Gastrocnemius medialis (tissue), 4 donors: ENCODE results near the gene PURA. TPM values are rescaled to one million over a fixed set of nuclear protein-coding genes. Genes with fewer than 3 reads are reported as not detected.

Experiments used
- ATAC-seq, 2 donors: fragments of 150-250 bp; one replicate each; pipeline ENCODE4 v1.9.1; 2016
- DNase-seq, 2 donors: peaks; one replicate each; pipeline ENCODE4 v3.0.0-alpha.2; 2019
- H3K27ac ChIP-seq, 4 donors: fragments of 200-600 bp; sonication (generic); 1 replicate in 1 of 4; 2 replicates in 3 of 4; pipeline ENCODE4 v1.5.1; 2016 to 2018; ENCODE audit warnings: mild to moderate bottlenecking in 2 of 4, moderate library complexity in 1 of 4
- H3K27me3 ChIP-seq, 3 donors: fragments of 200-600 bp; sonication (generic) in 2 of 3; 1 replicate in 1 of 3; 2 replicates in 2 of 3; pipeline versions ENCODE4 v1.5.1 to v1.6.0; 2016 to 2019; ENCODE audit warnings: mild to moderate bottlenecking in 1 of 3, moderate library complexity in 1 of 3
- H3K36me3 ChIP-seq, 2 donors: fragments of 200-600 bp; sonication (generic) in 1 of 2; one replicate each; pipeline ENCODE4 v1.5.1; 2017 to 2018
- H3K4me1 ChIP-seq, 2 donors: fragments of 200-600 bp; sonication (generic) in 1 of 2; one replicate each; pipeline ENCODE4 v1.5.1; 2016 to 2017; ENCODE audit warnings: mild to moderate bottlenecking in 2 of 2
- H3K4me3 ChIP-seq, 4 donors: fragments of 200-600 bp; sonication (generic) in 3 of 4; 1 replicate in 1 of 4; 2 replicates in 3 of 4; pipeline ENCODE4 v1.5.1; 2016 to 2019; ENCODE audit warnings: mild to moderate bottlenecking in 2 of 4
- H3K9me3 ChIP-seq, 3 donors: fragments of 200-600 bp; sonication (generic) in 2 of 3; 1 replicate in 1 of 3; 2 replicates in 2 of 3; pipeline ENCODE4 v1.5.1; 2016 to 2019
- POLR2A ChIP-seq, 2 donors: fragments of 450-650 bp; IDR thresholded peaks; one replicate each; pipeline ENCODE4 v1.6.1; 2017; ENCODE audit warnings: antibody characterized with exemption in 2 of 2, mild to moderate bottlenecking in 2 of 2, moderate library complexity in 2 of 2
- in situ Hi-C, 4 donors: fragments of 200-750 bp; cut with MboI; loops; one replicate each; pipeline versions ENCODE4 v1.15.0 to v1.8.0; 2017; ENCODE audit warnings: low sequenced_read_pairs in 4 of 4
- intact Hi-C: fragments of 100-400 bp; cut with DNase I; formaldehyde crosslinking; loops from one replicate; pipeline ENCODE4 v1.15.1; 2023; ENCODE audit warnings: low total_unique reads
- total RNA-seq, 4 donors: library from RNA; depleted of rRNA; stranded (reverse); fragments of >200 nt; gene quantifications; one replicate each; pipeline versions ENCODE4 v1.1.0 to v1.2.3, GENCODE V29; 2016
- TF ChIP-seq, protein P1 (sequence below), 5 experiments: fragments of 450-650 bp in 3 of 5; fragments of 200-600 bp in 2 of 5; sonication (generic) in 2 of 5; IDR thresholded peaks in 4 of 5; conservative IDR thresholded peaks in 1 of 5; 1 replicate in 4 of 5; 2 replicates in 1 of 5; pipeline ENCODE4 v1.5.1; 2016 to 2019; ENCODE audit warnings: antibody characterized with exemption in 5 of 5, mild to moderate bottlenecking in 3 of 5, moderate library complexity in 3 of 5

PURA gene
- total RNA-seq, 4 donors from 2014 or later, result 13.6 to 20.6 (median 16.5) TPM

DNA sequence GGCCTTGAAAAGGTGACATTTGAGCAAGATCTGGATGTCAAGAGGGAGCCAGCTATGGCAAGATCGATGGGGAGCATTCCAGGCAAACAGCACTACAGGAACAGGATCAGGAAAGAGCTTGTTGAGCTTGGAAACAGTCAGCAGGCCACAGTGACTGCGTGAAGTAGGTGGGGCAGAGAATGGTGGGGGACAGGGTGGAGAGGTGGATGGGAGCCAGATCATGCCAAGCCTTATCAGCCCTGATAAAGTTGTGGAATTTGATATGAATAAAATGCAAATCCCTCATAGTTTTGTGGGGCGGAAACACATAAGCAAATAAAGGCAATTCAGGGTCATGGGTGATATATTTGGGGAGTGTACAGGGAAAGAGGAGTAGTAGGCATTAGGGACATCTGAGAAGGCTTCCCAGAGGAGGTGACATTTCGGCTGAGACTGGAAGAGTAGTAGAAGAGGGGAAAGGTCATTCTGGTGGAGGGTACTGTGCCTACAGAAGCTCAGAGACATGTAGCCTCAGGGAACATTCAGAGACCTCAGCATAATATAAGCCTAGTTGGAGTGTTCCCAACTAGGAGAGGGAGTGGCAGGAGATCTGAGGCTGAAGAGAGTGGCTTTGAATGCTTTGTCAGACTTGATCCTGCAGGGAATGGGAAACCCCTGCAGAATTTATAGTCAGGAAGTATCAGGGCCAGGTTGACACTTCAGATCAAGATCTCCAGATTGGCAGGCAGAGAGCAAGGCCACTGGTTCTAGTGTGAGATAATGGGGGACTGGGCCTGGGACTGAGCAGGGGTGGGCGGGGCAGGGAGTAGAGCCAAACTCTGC, 51.4 kb downstream of the PURA start:
- no peaks in the 10 kb centered on the region for H3K4me1 ChIP-seq
- intact Hi-C loops (no loop called here), in situ Hi-C loops (loop anchor here in 2 of 4 donors (10.0 kb wide), 2 partner anchors 189 to 381 kb away; no protein-coding TSS in a partner anchor)
- no peaks in the 10 kb centered on the region for H3K27me3 ChIP-seq
- H3K36me3 ChIP-seq, result no peaks in the 10 kb centered on the region
- H3K27ac ChIP-seq, result peak overlapping the region in 1 of 4 donors; percentile 21
- H3K4me3 ChIP-seq, result no peak overlapping the region
- ATAC-seq, result no peak
- H3K9me3 ChIP-seq, result no peaks in the 10 kb centered on the region
- TF ChIP-seq POLR2A (IDR thresholded peaks at IDR 0.05), result no peak
- TF ChIP-seq, protein P1, sequence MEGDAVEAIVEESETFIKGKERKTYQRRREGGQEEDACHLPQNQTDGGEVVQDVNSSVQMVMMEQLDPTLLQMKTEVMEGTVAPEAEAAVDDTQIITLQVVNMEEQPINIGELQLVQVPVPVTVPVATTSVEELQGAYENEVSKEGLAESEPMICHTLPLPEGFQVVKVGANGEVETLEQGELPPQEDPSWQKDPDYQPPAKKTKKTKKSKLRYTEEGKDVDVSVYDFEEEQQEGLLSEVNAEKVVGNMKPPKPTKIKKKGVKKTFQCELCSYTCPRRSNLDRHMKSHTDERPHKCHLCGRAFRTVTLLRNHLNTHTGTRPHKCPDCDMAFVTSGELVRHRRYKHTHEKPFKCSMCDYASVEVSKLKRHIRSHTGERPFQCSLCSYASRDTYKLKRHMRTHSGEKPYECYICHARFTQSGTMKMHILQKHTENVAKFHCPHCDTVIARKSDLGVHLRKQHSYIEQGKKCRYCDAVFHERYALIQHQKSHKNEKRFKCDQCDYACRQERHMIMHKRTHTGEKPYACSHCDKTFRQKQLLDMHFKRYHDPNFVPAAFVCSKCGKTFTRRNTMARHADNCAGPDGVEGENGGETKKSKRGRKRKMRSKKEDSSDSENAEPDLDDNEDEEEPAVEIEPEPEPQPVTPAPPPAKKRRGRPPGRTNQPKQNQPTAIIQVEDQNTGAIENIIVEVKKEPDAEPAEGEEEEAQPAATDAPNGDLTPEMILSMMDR (IDR thresholded peaks at IDR 0.05 in 4 of 5, conservative IDR thresholded peaks at IDR 0.05 in 1 of 5), result no peak
- DNase-seq, result no peak

DNA sequence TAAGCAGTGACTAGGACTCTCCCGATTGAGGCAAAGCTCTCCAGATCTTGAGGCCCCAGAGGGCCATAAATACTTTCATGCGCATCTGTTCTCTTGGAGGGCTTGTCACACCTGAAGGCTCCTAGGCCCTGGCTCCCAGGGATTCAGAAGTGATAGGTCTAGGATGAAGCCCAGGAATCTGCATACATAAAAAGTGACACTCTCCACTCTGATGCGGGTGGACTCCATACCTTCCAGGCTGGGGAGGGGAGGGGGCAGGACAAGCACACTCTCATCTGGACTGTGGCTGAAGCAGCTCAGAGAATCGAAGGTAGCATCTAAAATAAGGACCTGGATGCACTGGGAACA, 52.0 kb downstream of the PURA start:
- ATAC-seq (no peak), DNase-seq (no peak)
- H3K27ac ChIP-seq, result no peak overlapping the region
- no peaks in the 10 kb centered on the region for H3K4me1 ChIP-seq
- intact Hi-C loops, result no loop called here
- TF ChIP-seq POLR2A (IDR thresholded peaks at IDR 0.05), result no peak
- TF ChIP-seq, protein P1 (IDR thresholded peaks at IDR 0.05 in 4 of 5, conservative IDR thresholded peaks at IDR 0.05 in 1 of 5), result no peak
- H3K9me3 ChIP-seq, result no peaks in the 10 kb centered on the region
- H3K4me3 ChIP-seq, result no peak overlapping the region
- H3K36me3 ChIP-seq, result no peaks in the 10 kb centered on the region
- in situ Hi-C loops, result loop anchor here in 2 of 4 donors (10.0 kb wide), 2 partner anchors 189 to 381 kb away; no protein-coding TSS in a partner anchor
- no peaks in the 10 kb centered on the region for H3K27me3 ChIP-seq

DNA sequence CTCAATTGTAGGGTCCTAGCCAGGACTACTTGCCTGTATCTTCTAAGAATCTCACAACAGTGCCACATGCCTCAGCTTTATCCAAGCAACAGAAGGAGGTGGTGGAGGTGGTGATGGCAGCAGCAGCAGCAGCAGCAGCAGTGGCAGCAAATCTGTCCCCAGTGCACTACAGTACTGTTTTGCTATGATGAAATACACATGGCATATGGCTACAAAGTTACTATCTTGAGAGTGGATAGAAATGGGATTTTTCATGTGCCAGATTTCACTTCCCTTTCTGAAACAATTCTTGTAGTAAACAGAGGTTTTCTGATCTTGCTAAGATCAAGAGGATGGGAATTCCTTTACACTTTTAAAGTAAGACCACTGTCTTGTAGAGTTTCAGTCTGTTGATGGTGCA, 53.0 kb downstream of the PURA start:
- Histone ChIP-seq H3K36me3 (no peaks in the 10 kb centered on the region), H3K4me1 (no peaks in the 10 kb centered on the region), H3K4me3 (no peak overlapping the region), H3K27ac (no peak overlapping the region), H3K9me3 (no peaks in the 10 kb centered on the region), H3K27me3 (no peaks in the 10 kb centered on the region)
- no peak for ATAC-seq
- in situ Hi-C loops, result loop anchor here in 2 of 4 donors (10.0 kb wide), 2 partner anchors 188 to 382 kb away; no protein-coding TSS in a partner anchor
- no peak for TF ChIP-seq POLR2A (IDR thresholded peaks at IDR 0.05)
- TF ChIP-seq, protein P1 (IDR thresholded peaks at IDR 0.05 in 4 of 5, conservative IDR thresholded peaks at IDR 0.05 in 1 of 5), result no peak
- intact Hi-C loops, result no loop called here
- no peak for DNase-seq

DNA sequence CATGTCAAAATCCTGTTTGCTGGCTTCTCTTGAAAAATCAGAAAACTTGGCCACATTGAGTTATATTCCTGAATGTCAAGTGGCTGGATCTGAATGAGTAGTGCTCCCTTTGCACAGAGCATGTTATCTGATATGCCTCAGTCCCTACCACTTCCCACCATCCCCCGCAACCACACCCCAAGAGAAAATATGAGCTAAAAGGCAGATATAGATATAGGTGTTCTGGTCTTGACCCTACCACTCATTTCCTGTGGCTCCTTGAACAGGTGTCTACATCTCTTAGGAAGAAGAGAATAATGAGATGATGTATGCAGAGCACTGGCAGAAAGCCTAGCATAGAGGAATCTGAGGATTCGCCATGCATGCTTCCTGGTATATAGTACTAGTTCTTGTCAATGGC, 54.5 kb downstream of the PURA start:
- no peak overlapping the region for H3K27ac ChIP-seq
- H3K27me3 ChIP-seq, result no peaks in the 10 kb centered on the region
- DNase-seq (no peak), ATAC-seq (no peak)
- in situ Hi-C loops, result loop anchor here in 2 of 4 donors (10.0 kb wide), 2 partner anchors 186 to 384 kb away; no protein-coding TSS in a partner anchor
- no peak overlapping the region for H3K4me3 ChIP-seq
- TF ChIP-seq, protein P1 (IDR thresholded peaks at IDR 0.05 in 4 of 5, conservative IDR thresholded peaks at IDR 0.05 in 1 of 5), result no peak
- intact Hi-C loops, result no loop called here
- H3K9me3 ChIP-seq, result no peaks in the 10 kb centered on the region
- H3K36me3 ChIP-seq, result no peaks in the 10 kb centered on the region
- H3K4me1 ChIP-seq, result no peaks in the 10 kb centered on the region
